Measurements from ENCODE around the gene MCTP1. TPM values are rescaled to one million over a fixed set of nuclear protein-coding genes. Genes with fewer than 3 reads are reported as not detected.

The MCTP1 gene
- total RNA-seq, 2 donors from 2014 or later = 4.6 to 7.0 TPM

DNA sequence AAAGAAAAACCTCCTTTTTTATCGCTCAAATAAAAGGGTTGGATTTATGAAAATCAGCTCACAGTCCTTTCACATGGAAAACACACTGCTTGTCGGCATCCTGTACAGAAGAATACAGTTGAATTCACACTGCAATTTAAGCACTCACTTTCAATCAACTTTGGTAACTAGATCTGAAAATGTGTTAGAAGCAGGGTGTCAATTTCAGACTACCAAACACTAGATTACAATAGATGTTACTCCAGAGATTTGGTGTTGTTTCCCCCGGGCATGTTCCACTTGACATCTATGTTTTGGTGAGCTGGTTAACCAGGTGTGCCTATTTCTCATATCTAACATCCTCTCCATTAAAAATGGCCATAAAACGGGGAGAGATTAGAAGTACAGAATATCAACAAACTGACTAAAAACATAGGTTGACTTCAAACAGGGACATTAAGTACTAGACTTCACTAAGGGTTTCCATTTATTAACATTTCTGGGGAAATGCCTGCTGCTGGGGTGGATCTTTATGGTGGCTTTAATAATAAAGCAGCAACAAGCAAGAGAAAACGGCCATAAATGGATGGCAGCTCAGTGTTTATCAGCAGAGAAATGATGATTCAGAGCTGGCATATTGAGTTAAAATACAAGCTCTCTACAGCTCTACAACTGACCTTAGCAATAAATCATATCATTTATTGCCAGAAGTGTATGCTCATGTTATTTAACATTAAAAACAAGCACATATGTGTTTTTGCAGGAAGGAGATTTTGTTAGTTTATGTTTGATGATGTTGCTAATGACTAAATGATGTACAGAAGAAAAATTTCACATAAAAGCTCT is 507.6 kb downstream of the MCTP1 start:
- ATAC-seq = no peak
- no peak for DNase-seq
- intact Hi-C loops (cut with DNase I, micrococcal nuclease) = no loop called here

DNA sequence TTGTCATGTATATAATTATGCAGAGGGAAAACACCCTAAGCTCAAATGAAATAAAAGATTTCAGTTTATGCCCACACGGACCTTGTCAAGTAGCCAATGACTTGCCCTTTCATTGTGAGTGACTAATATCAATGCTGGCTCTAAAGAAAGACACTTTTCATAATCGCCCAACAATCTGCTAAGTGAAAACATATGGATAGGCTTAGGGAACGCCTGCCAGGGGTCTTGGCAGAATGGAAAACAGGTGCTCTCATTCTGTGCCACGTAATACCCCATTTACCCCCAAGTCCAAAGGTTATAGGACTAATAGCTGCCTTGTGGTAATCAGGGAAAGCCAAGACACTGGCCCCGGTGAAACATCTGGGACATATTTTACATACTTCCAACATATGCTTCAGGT is 508.7 kb downstream of the MCTP1 start:
- no peak for DNase-seq
- intact Hi-C loops (cut with DNase I, micrococcal nuclease) = no loop called here
- no peak for ATAC-seq

DNA sequence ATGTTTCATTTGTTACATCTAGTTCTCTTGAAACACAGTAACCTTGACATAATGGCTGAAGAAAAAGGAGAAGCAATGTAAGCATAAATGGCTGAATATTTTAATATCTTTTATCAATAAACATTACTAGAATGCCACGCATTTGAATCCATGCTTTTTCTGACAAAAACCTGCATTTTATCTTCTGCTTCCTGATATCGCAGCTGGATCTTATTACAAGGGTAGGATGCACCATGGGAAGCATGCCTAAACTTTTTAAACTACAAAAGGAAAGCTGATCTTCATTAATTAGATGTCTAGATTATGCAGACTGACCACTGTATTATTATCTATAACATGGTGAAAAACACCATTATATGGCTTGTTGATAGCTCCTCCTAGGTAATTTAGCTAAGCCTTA is 509.8 kb downstream of the MCTP1 start:
- intact Hi-C loops (cut with DNase I, micrococcal nuclease) = no loop called here
- DNase-seq = no peak
- no peak for ATAC-seq

DNA sequence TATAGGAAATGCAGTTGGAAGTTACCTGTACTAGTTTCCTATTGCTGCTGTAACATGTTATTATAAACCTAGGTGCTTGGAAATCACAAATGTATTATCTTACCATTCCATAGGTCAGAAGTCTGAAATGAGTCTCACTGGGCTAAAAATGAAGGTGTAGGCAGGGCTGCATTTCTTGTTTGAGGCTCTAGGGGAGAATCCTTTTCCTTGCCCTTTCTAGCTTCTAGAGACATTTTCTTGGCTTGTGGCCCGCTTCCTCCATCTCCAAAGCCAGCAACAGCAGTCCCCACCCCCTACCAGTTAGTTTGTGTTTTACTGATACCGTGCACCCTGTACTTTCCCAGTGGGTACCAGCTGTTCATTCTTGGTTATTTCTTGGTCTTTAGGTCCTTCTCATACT is 513.2 kb downstream of the MCTP1 start:
- intact Hi-C loops (cut with DNase I, micrococcal nuclease) = no loop called here
- no peak for ATAC-seq

DNA sequence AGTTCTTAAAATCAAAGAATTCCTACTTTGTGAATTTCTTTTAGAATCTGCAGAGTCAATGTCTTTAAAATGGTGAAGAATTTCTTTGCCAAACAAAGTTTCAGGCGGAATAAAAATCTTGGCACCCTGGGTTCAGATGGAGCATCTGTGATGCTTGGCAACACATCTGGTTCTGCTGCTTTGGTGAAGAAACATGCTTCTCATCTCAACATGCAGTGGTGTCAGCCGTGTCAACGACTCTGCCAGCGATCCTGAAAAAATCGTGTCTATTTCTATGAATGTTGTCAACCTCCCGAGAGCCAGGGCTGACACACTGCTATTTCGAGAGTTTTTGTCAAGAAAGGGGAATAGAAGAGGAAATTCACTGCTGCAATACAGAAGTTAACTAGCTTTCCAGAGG is 514.9 kb downstream of the MCTP1 start:
- DNase-seq (no peak), ATAC-seq (no peak)
- intact Hi-C loops (cut with DNase I, micrococcal nuclease) = no loop called here

More for the DNA sequence above, 513.2 kb downstream of the MCTP1 start:
- DNase-seq = no peak

DNA sequence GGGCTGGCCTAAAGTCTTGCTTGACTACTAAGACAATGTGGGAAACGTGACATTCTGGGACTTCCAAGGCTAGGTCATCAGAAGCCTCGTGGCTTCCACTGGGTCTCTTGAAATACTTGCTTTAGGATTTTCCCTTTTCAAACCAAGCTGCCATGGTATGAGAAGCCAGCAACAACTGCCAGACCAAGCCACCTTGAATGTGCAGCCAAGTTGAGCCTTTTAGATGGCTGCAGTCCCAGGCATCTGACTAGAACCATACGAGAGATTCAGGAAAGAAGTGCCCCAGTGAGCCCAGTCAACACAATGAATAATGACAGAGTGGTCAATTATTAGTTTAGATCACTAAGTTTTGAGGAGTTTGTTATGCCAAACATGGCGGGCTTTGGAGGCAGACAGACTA is 523.1 kb downstream of the MCTP1 start:
- intact Hi-C loops (cut with DNase I, micrococcal nuclease) = no loop called here
- ATAC-seq = no peak
- DNase-seq = no peak

DNA sequence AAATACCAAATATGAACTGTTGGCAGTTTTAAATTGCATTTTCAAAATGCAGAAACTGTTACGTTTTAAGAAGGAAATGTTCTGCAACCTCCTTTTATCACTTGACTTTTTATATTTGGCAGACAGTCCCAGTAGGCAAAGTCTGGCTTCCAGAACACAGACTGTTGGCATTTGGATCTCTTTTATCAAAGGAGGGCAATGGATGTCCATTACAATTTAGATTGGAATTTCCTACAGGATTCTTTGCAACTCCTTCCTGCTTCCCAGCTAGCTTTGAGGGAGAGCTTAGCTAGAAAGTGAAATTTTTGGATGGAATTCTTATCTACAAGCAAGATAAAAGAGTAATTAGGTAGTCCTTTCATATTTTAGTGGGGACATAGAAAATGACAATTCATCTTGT is 523.8 kb downstream of the MCTP1 start:
- intact Hi-C loops (cut with DNase I, micrococcal nuclease) = no loop called here
- ATAC-seq = no peak
- DNase-seq = no peak

DNA sequence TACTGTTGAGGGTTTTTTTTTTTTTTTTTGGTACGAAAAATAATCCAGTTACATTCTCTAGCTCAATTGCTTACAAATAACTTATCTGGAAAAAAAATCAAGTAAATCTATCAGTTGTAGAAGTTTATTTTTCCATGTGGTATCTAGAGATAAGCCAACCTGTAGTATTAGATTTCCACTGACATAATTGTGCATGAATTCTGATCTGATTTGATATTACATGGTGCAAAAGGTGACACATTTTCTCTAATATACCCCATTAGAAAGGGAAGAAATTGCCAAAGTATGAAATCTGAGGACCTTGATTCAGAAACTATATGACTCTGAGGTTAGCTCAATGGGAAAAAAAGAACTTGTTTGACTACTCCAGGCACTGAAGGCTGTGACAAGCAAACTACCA is 524.9 kb downstream of the MCTP1 start:
- no peak for ATAC-seq
- intact Hi-C loops (cut with DNase I, micrococcal nuclease) = no loop called here
- no peak for DNase-seq

DNA sequence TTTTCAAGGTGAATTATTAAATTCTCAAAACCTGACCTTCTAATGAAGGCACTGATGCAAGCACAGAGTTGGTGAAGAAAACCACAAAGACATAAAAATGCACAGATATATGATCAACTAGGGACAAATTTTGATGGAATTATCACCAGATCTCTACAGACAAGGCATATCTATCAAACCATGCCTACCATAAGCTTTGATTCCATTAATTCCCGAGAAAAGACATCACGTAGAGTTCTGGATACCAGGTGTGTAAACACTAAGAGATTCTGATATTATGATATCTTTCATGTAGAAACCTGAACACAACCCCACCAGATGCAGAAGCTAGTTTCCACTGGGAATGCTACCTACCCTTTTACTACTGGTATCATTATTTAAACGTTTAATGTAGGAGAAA is 525.9 kb downstream of the MCTP1 start:
- ATAC-seq (no peak), DNase-seq (no peak)
- intact Hi-C loops (cut with DNase I, micrococcal nuclease) = no loop called here

DNA sequence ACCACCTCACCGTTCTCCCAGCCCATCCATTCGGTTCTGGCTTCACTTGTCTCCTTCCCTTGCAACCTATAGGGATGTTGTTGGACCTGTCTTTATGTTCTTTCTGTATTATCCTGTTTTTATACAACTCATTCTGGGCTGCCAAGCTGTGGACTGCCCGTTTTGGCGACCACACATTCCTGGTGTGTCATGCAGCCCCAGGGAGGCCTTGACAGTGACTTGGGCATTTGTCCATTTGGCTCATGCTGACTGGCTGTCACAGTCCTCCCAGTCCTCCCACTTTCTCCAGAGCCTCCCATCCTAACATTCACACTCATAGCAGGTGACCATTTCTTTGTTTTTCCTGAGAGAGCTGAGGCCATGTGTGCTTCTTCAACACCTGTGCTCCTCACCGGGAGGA is 530.1 kb downstream of the MCTP1 start:
- DNase-seq (no peak), ATAC-seq (no peak)
- intact Hi-C loops (cut with DNase I, micrococcal nuclease) = no loop called here

DNA sequence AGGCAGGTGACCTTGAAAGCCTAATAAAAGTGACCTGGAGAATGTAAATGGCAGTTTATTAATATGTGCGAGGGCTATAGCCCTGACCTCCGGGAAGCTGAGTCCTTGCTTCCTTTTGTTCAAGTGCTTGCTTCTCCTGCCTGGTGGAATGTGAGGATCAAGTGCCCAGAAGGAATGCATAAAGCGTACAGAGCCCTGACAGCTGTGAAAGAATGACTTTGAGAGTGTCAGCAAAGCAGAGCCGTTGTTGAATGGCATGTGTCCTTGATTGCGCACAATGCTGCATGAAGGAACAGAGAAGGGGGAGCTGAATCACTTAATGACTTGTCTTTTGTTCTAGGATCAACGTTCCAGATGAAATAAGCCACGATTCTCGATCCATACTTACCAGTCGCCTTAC is 533.4 kb downstream of the MCTP1 start:
- intact Hi-C loops (cut with DNase I, micrococcal nuclease) = no loop called here
- ATAC-seq = no peak
- DNase-seq = no peak

DNA sequence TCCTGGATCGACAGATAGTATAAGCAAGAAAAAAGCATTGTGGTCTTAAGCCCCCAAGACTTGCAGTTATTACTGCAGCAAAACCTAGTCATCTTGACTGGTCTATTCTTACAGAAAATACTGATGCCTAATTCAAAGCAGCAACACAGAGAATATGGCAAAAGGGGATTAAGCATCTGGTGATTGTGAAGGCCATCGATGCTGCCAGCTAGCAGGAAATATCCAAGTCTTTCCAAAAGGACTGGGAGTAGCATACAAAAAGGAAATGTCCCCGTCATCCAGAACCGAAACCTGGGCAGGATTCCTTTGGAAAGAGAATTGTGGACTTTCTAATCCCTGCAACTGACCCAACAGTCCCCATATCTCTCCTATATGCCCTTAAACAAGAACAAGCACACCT is 534.2 kb downstream of the MCTP1 start:
- intact Hi-C loops (cut with DNase I, micrococcal nuclease) = no loop called here
- DNase-seq = no peak
- ATAC-seq = no peak

DNA sequence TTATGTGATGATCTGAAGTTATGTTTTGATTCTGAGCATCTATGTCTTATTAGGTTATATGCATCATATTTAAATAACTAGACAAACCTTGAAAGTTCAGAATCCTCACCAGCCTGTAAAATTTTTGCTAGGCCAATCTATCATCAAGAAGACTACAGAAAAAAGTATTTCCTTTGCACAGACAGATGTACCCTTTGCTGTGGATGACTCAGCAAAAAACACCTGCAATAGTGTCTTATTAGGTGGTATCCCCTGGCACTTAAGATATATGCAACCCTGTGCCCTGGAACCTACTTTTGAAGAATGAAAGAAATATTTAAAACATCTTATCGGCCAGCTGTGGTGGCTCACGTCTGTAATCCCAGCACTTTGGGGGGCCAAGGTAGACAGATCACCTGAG is 535.9 kb downstream of the MCTP1 start:
- ATAC-seq (no peak), DNase-seq (no peak)
- intact Hi-C loops (cut with DNase I, micrococcal nuclease) = no loop called here

DNA sequence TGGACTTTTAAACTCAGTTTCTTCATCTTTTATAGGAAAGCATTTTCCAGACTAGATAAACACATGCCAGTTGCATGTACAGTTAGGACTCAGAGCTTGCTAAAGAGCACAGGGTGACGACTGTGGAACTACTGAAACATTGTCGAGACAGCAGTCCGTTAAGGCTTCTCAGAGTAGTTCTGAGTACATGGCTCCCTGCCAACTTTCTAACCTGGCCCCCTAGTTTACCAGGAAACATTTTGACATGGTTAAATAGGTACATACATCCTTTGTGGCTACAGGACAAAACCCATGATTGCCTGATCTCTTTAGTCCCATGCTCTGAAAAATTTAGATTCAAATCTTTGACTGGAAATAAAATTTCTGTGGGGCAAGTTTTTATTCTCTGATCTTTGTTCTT is 536.7 kb downstream of the MCTP1 start:
- ATAC-seq = no peak
- no peak for DNase-seq
- intact Hi-C loops (cut with DNase I, micrococcal nuclease) = no loop called here

DNA sequence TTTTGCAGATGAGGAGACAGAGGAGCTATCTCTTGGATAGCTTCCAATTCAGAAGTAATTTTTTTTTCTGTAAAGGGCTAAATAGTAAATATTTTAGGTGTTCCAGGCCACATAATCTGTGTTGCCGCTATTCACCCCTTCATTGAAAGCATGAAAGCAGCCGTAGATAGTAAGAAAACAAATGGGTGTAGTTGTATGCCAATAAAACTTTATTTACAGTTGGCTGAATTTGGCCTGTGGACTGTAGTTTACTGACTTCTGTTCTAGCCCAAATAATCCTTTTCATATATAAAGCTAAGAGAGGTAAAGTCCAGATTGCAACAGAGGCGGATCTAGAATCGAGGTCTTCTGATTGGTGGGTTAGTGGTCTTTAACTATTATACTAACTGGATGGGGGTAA is 537.5 kb downstream of the MCTP1 start:
- no peak for ATAC-seq
- intact Hi-C loops (cut with DNase I, micrococcal nuclease) = no loop called here
- no peak for DNase-seq

DNA sequence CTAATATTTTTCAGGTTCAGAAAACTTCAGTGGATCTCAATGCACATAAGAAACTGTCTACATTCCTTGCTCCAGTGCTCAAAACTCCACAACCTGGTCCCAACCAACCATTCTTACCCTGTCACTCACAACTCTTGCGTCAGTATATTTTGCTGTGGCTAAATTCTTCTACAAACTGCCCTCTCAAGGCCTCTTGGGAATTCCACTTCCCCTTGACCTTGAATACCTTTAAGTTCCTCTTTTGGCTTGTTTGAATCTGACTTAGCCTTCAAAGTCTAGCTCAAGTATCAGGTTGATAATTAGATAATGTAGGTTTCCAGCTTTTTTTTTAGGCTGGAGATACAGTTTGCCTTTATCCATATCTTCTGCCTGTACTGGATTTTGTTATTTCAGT is 538.2 kb downstream of the MCTP1 start:
- DNase-seq (no peak), ATAC-seq (no peak)
- intact Hi-C loops (cut with DNase I, micrococcal nuclease) = no loop called here

DNA sequence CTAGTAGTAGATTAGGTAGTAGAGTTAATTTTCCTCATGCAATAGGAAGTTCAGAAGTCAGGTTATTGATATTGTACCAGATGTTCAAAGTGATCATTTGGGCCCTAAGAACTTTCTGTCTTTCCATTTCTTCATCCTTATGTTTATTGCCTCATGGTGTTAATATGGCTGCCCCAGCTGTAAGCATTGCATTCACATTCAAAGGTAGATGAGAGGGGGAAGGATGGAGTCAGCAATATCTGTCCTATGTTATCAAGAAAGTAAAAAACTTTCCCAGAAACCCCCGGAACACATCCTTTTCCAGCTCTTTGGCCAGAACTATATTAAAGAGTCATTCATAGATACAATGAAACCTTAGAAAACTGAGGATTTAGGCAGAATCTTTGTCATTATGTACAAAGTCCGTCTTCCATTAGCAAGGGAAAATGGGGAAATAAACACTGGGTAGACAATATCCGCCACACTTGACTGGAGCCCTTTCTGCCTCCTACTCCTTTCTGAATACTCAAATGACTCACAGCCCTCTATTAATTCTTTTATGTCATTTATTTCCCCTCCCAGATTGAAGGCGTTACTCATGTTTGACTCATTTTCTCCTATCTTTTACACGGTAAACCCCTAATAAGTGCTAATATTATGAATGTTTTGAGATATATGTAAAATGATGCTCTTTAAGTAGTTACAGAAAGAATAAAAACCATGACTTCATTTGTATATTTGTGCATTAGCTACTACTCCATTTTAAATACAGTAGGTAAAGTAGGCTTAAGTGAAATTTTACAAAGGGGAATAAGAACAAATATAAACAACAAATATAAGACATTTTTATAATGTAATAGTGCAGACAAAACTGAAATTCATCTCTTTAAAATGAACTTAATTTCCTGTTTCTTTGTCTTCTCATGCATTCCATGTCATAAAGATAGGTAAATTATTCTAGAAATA is 538.8 kb downstream of the MCTP1 start:
- no peak for ATAC-seq
- intact Hi-C loops (cut with DNase I, micrococcal nuclease) = no loop called here

DNA sequence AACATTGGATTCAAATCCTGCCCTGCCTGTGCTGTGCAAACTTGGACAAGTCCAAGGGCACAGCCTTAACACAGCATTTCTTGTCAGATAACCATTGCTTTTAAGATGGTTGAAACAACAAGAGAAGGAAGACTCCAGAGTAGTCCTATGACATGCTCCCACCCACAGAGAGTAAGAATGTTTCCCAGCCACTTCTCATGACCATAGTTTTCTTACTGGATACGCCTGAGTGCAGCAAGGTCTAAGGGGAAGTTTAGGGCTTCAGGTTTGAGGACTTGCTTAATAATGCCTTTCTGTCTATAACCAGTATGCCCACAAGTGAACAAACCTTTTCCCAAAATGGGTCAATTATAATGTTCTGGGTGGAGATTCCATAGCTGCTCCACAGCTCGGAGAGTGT is 540.0 kb downstream of the MCTP1 start:
- no peak for ATAC-seq
- DNase-seq = no peak
- intact Hi-C loops (cut with DNase I, micrococcal nuclease) = no loop called here

More for the DNA sequence above, 538.8 kb downstream of the MCTP1 start:
- no peak for DNase-seq

DNA sequence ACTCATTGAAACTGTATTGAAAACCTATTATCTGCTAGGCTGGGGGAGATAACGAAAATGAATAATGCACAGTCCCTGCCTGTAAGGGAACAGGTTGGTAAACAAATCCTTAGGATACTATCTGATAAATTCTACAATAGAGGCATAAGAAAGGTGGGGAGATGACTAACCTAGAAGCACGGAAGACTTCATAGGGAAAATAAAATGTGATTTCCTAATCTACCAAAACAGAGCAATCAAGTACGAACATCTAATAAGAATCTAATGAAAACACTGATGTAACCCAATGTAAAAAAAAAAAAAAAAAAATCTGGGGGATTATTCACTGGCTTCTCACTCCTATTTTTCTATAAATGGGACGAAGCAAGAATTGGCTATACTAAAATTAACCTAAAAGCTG is 542.0 kb downstream of the MCTP1 start:
- DNase-seq (no peak), ATAC-seq (no peak)
- intact Hi-C loops (cut with DNase I, micrococcal nuclease) = no loop called here

DNA sequence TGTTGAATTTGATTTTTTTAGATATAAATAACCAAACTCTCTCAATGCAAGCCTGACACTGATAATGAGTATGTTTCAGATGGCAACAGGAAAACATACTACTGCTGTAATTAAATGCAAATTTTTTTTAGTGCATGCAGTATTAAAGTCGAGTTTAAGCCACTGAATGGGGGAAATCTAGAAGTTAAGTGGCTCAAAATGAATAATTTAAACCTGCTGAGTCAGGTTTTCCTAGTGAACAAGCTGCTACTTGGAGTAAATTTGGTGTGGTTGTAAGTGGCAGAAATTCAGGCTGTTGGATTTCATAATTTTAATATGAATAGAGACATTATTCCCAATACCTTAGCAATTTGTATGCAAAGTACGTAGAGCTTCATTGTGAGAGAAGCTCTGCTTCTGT is 544.6 kb downstream of the MCTP1 start:
- intact Hi-C loops (cut with DNase I, micrococcal nuclease) = no loop called here
- DNase-seq (no peak), ATAC-seq (no peak)
